Lower lobe of right lung (tissue), 2 donors: ENCODE results near the gene OR4C16. TPM values are rescaled to one million over a fixed set of nuclear protein-coding genes. Genes with fewer than 3 reads are reported as not detected.

ENCODE experiments used
- ATAC-seq, 2 donors: fragments of 200-7000 bp; cut with Tn5 transposase; one replicate each; pipeline ENCODE4 v1.9.1; 2020 to 2022; ENCODE audit warnings: mild to moderate bottlenecking in 2 of 2, moderate library complexity in 2 of 2
- DNase-seq: peaks from one replicate; pipeline ENCODE4 v3.0.0-alpha.2; 2020
- H3K27ac ChIP-seq: fragments of 200-600 bp; one replicate; pipeline ENCODE4 v1.8.0; 2022
- H3K27me3 ChIP-seq: fragments of 200-600 bp; one replicate; pipeline ENCODE4 v1.8.0; 2022; ENCODE audit warnings: low read depth
- H3K36me3 ChIP-seq: fragments of 200-600 bp; one replicate; pipeline ENCODE4 v1.8.0; 2022; ENCODE audit warnings: mild to moderate bottlenecking
- H3K4me1 ChIP-seq: fragments of 200-600 bp; one replicate; pipeline ENCODE4 v1.8.0; 2022
- H3K4me3 ChIP-seq: fragments of 200-600 bp; one replicate; pipeline ENCODE4 v1.8.0; 2022; ENCODE audit warnings: mild to moderate bottlenecking
- H3K9me3 ChIP-seq: fragments of 200-600 bp; one replicate; pipeline ENCODE4 v1.8.0; 2022
- intact Hi-C: fragments of 100-400 bp; cut with DNase I; formaldehyde crosslinking; loops from one replicate; pipeline ENCODE4 v1.11.0; 2022
- long read RNA-seq: library from polyadenylated mRNA; unstranded; transcript quantifications from one replicate; pipeline ENCODE4 v2.0.0, GENCODE V29; 2021
- total RNA-seq: library from RNA; stranded (reverse); fragmentation: NEBNext Ultra II Directional; extraction: Animal tissue kit (Norgen Biotek cat#: 25700); gene quantifications from one replicate; pipeline ENCODE4 v1.2.1, GENCODE V29; 2021
- TF ChIP-seq, protein P1 (sequence below): fragments of 200-600 bp; IDR thresholded peaks from one replicate; pipeline ENCODE4 v1.8.0; 2022; ENCODE audit warnings: antibody characterized with exemption, mild to moderate bottlenecking
- donor health status: DM: no; HTN: yes; CAD: no; lungs with severe emphysema.

The OR4C16 gene, protein sequence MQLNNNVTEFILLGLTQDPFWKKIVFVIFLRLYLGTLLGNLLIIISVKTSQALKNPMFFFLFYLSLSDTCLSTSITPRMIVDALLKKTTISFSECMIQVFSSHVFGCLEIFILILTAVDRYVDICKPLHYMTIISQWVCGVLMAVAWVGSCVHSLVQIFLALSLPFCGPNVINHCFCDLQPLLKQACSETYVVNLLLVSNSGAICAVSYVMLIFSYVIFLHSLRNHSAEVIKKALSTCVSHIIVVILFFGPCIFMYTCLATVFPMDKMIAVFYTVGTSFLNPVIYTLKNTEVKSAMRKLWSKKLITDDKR
- total RNA-seq = not detected
- long read RNA-seq = 0 reads

DNA sequence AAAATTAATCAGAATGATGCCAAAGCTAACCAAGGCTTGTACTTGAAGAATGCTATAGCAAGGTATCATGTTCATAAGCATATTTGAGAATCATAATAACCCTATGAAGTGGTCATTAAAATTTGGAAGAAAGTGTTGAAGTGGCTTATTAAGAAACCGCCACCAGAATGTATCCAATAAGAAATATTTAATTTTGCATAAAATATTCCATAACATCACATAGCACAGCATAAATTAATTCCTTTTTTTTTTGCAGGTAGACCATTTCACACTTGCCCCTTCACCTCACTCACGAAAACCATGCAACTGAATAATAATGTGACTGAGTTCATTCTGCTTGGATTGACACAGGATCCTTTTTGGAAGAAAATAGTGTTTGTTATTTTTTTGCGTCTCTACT is at the start of gene OR4C16:
Gene OR4C16, plus strand, starts transcription at position 301 of the 400 bp plus-strand sequence. Its CDS starts 0 bp downstream, at position 301.
- H3K4me3 ChIP-seq = no peak within 1 kb of the TSS
- DNase-seq (no peak), ATAC-seq (no peak)
- no peak within 1 kb of the TSS for H3K27ac ChIP-seq
- H3K27me3 ChIP-seq = no peaks in the 10 kb centered on the region
- H3K4me1 ChIP-seq = no peaks in the 10 kb centered on the region
- no peaks in the 10 kb centered on the region for H3K36me3 ChIP-seq
- H3K9me3 ChIP-seq = no peaks in the 10 kb centered on the region
- TF ChIP-seq, protein P1, sequence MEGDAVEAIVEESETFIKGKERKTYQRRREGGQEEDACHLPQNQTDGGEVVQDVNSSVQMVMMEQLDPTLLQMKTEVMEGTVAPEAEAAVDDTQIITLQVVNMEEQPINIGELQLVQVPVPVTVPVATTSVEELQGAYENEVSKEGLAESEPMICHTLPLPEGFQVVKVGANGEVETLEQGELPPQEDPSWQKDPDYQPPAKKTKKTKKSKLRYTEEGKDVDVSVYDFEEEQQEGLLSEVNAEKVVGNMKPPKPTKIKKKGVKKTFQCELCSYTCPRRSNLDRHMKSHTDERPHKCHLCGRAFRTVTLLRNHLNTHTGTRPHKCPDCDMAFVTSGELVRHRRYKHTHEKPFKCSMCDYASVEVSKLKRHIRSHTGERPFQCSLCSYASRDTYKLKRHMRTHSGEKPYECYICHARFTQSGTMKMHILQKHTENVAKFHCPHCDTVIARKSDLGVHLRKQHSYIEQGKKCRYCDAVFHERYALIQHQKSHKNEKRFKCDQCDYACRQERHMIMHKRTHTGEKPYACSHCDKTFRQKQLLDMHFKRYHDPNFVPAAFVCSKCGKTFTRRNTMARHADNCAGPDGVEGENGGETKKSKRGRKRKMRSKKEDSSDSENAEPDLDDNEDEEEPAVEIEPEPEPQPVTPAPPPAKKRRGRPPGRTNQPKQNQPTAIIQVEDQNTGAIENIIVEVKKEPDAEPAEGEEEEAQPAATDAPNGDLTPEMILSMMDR = no peak
- intact Hi-C loops = no loop called here

DNA sequence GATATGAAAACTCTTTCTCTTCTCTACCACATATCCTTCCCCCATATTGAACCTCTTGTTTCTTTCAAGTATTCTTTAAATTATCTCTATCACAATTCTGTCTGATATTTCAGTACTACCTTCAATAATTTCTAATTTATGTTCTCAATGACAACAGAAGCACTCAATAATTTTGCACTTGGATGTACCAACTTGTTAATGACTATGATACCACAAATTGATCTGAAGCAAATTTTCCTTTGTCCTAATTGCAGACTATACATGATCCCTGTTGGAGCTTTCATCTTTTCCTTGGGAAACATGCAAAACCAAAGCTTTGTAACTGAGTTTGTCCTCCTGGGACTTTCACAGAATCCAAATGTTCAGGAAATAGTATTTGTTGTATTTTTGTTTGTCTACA is 17.8 kb upstream of the OR4C16 start, which contains the start of gene OR4C15:
Gene OR4C15, plus strand, starts transcription at position 301 of the 400 bp plus-strand sequence. Its CDS starts 0 bp downstream, at position 301.
- Histone ChIP-seq H3K27me3 (no peaks in the 10 kb centered on the region), H3K9me3 (no peaks in the 10 kb centered on the region), H3K4me3 (no peak within 1 kb of the TSS), H3K36me3 (no peaks in the 10 kb centered on the region), H3K4me1 (no peaks in the 10 kb centered on the region), H3K27ac (no peak within 1 kb of the TSS)
- DNase-seq (no peak), ATAC-seq (no peak)
- intact Hi-C loops = no loop called here
- TF ChIP-seq, protein P1 = no peak

DNA sequence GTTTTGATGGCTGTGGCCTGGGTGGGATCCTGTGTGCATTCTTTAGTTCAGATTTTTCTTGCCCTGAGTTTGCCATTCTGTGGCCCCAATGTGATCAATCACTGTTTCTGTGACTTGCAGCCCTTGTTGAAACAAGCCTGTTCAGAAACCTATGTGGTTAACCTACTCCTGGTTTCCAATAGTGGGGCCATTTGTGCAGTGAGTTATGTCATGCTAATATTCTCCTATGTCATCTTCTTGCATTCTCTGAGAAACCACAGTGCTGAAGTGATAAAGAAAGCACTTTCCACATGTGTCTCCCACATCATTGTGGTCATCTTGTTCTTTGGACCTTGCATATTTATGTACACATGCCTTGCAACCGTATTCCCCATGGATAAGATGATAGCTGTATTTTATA is 620 bp downstream of the OR4C16 start:
- TF ChIP-seq, protein P1 = no peak
- no peaks in the 10 kb centered on the region for H3K9me3 ChIP-seq
- ATAC-seq (no peak), DNase-seq (no peak)
- H3K4me3 ChIP-seq = no peak overlapping the region
- no peak overlapping the region for H3K27ac ChIP-seq
- no peaks in the 10 kb centered on the region for H3K4me1 ChIP-seq
- intact Hi-C loops = no loop called here
- no peaks in the 10 kb centered on the region for H3K36me3 ChIP-seq
- H3K27me3 ChIP-seq = no peaks in the 10 kb centered on the region

DNA sequence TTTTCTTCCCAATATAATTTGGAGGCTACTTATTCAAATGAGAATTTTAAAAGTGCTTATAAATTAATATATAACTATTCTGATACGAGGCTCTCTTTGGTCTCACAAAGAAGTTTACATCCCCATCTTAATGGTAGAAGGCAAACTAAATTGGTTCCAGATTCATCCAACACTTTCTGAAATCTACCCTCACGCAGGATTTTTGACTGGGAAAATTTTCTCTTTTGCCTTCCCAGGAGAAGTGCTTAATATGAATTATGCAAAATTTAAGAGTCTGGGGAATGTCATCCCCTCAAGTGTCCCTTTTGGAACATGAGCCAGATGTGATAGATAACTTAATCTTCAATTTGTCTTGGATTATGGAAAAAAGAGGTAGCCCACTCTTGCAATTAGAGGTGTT is 35.6 kb downstream of the OR4C16 start, which contains the start of gene OR4C11:
Gene OR4C11, minus strand, starts transcription at position 101 of the 400 bp plus-strand sequence. CDS start 3,272 bp downstream, outside the sequence.
- DNase-seq = no peak
- no peak for ATAC-seq
- Histone ChIP-seq H3K9me3 (no peaks in the 10 kb centered on the region), H3K27ac (no peak within 1 kb of the TSS), H3K36me3 (no peaks in the 10 kb centered on the region), H3K27me3 (no peaks in the 10 kb centered on the region), H3K4me3 (no peak within 1 kb of the TSS), H3K4me1 (no peaks in the 10 kb centered on the region)
- TF ChIP-seq, protein P1 = no peak
- intact Hi-C loops = no loop called here

Other genes starting within 250 kb of the OR4C16 start
- not detected for gene OR4A16, start 228.9 kb upstream of the OR4C16 start, total RNA-seq
- not detected for gene OR4A15, start 204.2 kb upstream of the OR4C16 start, total RNA-seq
- gene OR4C15, start 17.7 kb upstream of the OR4C16 start, total RNA-seq = not detected
- gene OR4C11, start 35.5 kb downstream of the OR4C16 start, total RNA-seq = not detected
- gene OR4P4, start 63.0 kb downstream of the OR4C16 start, total RNA-seq = not detected
- gene OR4S2, start 76.2 kb downstream of the OR4C16 start, total RNA-seq = not detected
- not detected for gene OR4C6, start 90.1 kb downstream of the OR4C16 start, total RNA-seq
- not detected for gene OR5D13, start 201.3 kb downstream of the OR4C16 start, total RNA-seq
- gene OR5D14, start 223.4 kb downstream of the OR4C16 start, total RNA-seq = not detected
- gene OR5L1, start 239.2 kb downstream of the OR4C16 start, total RNA-seq = not detected
- not detected for gene OR5D18, start 247.5 kb downstream of the OR4C16 start, total RNA-seq